Trophoblast cell (in vitro differentiated cells and primary cell): ENCODE measurements around the gene ARMC9.

ENCODE experiments used
- DNase-seq, 2 donors: peaks; one replicate each; pipeline ENCODE4 v3.0.0-alpha.2; 2016
- H2AFZ ChIP-seq: 2 replicates; pipeline ENCODE4 v1.6.1; 2013; ENCODE audit warnings: low read length, moderate library complexity, mild to moderate bottlenecking; ENCODE audit not compliant: insufficient read depth, poor library complexity
- H2AK5ac ChIP-seq: 2 replicates; pipeline ENCODE4 v1.6.1; 2013; ENCODE audit warnings: mild to moderate bottlenecking, low read length
- H2BK120ac ChIP-seq: 2 replicates; pipeline ENCODE4 v1.6.1; 2013; ENCODE audit warnings: low read length, mild to moderate bottlenecking, moderate library complexity; ENCODE audit not compliant: insufficient read depth, poor library complexity
- H2BK12ac ChIP-seq: 2 replicates; pipeline ENCODE4 v1.6.1; 2013; ENCODE audit warnings: mild to moderate bottlenecking, low read length, moderate library complexity
- H2BK5ac ChIP-seq: 2 replicates; pipeline ENCODE4 v1.6.1; 2013; ENCODE audit warnings: low read length, low read depth, moderate library complexity, mild to moderate bottlenecking; ENCODE audit not compliant: poor library complexity
- H3K14ac ChIP-seq: 2 replicates; pipeline ENCODE4 v1.6.1; 2013; ENCODE audit warnings: mild to moderate bottlenecking, low read length
- H3K18ac ChIP-seq: 2 replicates; pipeline ENCODE4 v1.6.1; 2013; ENCODE audit warnings: mild to moderate bottlenecking, low read length
- H3K23ac ChIP-seq: 2 replicates; pipeline ENCODE4 v1.6.1; 2013; ENCODE audit warnings: low read length
- H3K27ac ChIP-seq: 2 replicates; pipeline ENCODE4 v1.5.1; 2013; ENCODE audit warnings: low read depth, mild to moderate bottlenecking, inconsistent platforms, low read length, moderate library complexity
- H3K27me3 ChIP-seq: 2 replicates; pipeline ENCODE4 v1.6.1; 2013; ENCODE audit warnings: inconsistent platforms, mild to moderate bottlenecking, low read length, moderate library complexity; ENCODE audit not compliant: insufficient read depth
- H3K36me3 ChIP-seq, 2 experiments: 1 replicate in 1 of 2; 2 replicates in 1 of 2; pipeline ENCODE4 v1.6.1; 2013; ENCODE audit warnings: low read length in 2 of 2, mild to moderate bottlenecking in 2 of 2, moderate library complexity in 1 of 2; ENCODE audit not compliant: insufficient read depth in 2 of 2, control insufficient read depth in 1 of 2
- H3K4ac ChIP-seq: 2 replicates; pipeline ENCODE4 v1.6.1; 2013; ENCODE audit warnings: low read depth, mild to moderate bottlenecking, low read length, moderate library complexity
- H3K4me1 ChIP-seq, 2 experiments: 1 replicate in 1 of 2; 2 replicates in 1 of 2; pipeline ENCODE4 v1.6.1; 2013; ENCODE audit warnings: low read length in 2 of 2, mild to moderate bottlenecking in 2 of 2, moderate library complexity in 1 of 2; ENCODE audit not compliant: insufficient read depth in 2 of 2, control insufficient read depth in 1 of 2
- H3K4me2 ChIP-seq: 2 replicates; pipeline ENCODE4 v1.6.1; 2013; ENCODE audit warnings: inconsistent platforms, mild to moderate bottlenecking, low read length, moderate library complexity
- H3K4me3 ChIP-seq: 2 replicates; pipeline ENCODE4 v1.5.1; 2013; ENCODE audit warnings: mild to moderate bottlenecking, low read depth, low read length, inconsistent platforms
- H3K79me1 ChIP-seq: one replicate; pipeline ENCODE4 v1.6.1; 2013; ENCODE audit warnings: low read length
- H3K79me2 ChIP-seq: 2 replicates; pipeline ENCODE4 v1.6.1; 2013; ENCODE audit warnings: low read length, mild to moderate bottlenecking; ENCODE audit not compliant: control insufficient read depth, insufficient read depth, poor library complexity
- H3K9ac ChIP-seq: 2 replicates; pipeline ENCODE4 v1.6.1; 2013; ENCODE audit warnings: mild to moderate bottlenecking, low read length
- H3K9me3 ChIP-seq: 2 replicates; pipeline ENCODE4 v1.6.1; 2013; ENCODE audit warnings: low read depth, mild to moderate bottlenecking, control low read depth, inconsistent platforms, low read length; ENCODE audit not compliant: insufficient read depth
- H4K12ac ChIP-seq: 2 replicates; pipeline ENCODE4 v1.6.1; 2013; ENCODE audit warnings: low read depth, mild to moderate bottlenecking, low read length, moderate library complexity
- H4K8ac ChIP-seq: 2 replicates; pipeline ENCODE4 v1.6.1; 2013; ENCODE audit warnings: low read depth, mild to moderate bottlenecking, low read length, moderate library complexity
- H4K91ac ChIP-seq: one replicate; pipeline ENCODE4 v1.6.1; 2013; ENCODE audit warnings: low read depth, mild to moderate bottlenecking, low read length, moderate library complexity
- WGBS: extraction: QIAGEN DNeasy Blood & Tissue Kit; methylation state at CpG from one replicate; pipeline ENCODE4 v1.1.7; 2013; ENCODE audit warnings: missing lambda C conversion rate; ENCODE audit not compliant: insufficient read length, insufficient coverage; ENCODE audit errors: extremely low coverage; 5-methylcytosine and 5-hydroxymethylcytosine counted together

The ARMC9 gene

GRCh38 chr2:231359441-231359840 lies 161.0 kb downstream of the ARMC9 start:
- Histone ChIP-seq H2BK120ac (no peak overlapping the region), H2AFZ (no peak overlapping the region), H3K27me3 (no peaks in the 10 kb centered on the region), H3K4ac (no peak overlapping the region), H3K79me2 (no peaks in the 10 kb centered on the region), H4K8ac (no peak overlapping the region), H3K4me1 (peaks cover 14 to 18% of the 10 kb centered on the region in 2 experiments), H3K14ac (no peak overlapping the region), H3K79me1 (peaks cover 2% of the 10 kb centered on the region), H4K12ac (no peak overlapping the region), H2AK5ac (no peak overlapping the region), H2BK5ac (no peak overlapping the region), H3K18ac (no peak overlapping the region), H3K4me3 (no peak overlapping the region), H3K23ac (no peak overlapping the region), H3K4me2 (no peak overlapping the region), H3K9ac (no peak overlapping the region), H3K36me3 (peaks cover 0 to 4% of the 10 kb centered on the region in 2 experiments), H4K91ac (no peak overlapping the region), H3K27ac (no peak overlapping the region), H3K9me3 (peaks cover 2% of the 10 kb centered on the region), H2BK12ac (no peak overlapping the region)
- no peak for DNase-seq
- WGBS: no CpG with 5 or more reads among the region's 10 CpGs

GRCh38 chr2:231359948-231360347 lies 161.5 kb downstream of the ARMC9 start:
- Histone ChIP-seq H3K79me1 (peaks cover 2% of the 10 kb centered on the region), H3K4me2 (no peak overlapping the region), H3K9ac (no peak overlapping the region), H4K91ac (no peak overlapping the region), H3K23ac (no peak overlapping the region), H3K14ac (no peak overlapping the region), H4K8ac (no peak overlapping the region), H4K12ac (no peak overlapping the region), H3K4ac (no peak overlapping the region), H3K4me1 (peaks cover 18 to 22% of the 10 kb centered on the region in 2 experiments), H2BK120ac (no peak overlapping the region), H2AK5ac (no peak overlapping the region), H3K79me2 (no peaks in the 10 kb centered on the region), H3K27ac (no peak overlapping the region), H2BK12ac (no peak overlapping the region), H3K18ac (no peak overlapping the region), H3K4me3 (no peak overlapping the region), H3K36me3 (peaks cover 0 to 4% of the 10 kb centered on the region in 2 experiments), H2AFZ (no peak overlapping the region), H3K9me3 (peaks cover 2% of the 10 kb centered on the region), H2BK5ac (no peak overlapping the region), H3K27me3 (no peaks in the 10 kb centered on the region)
- WGBS: no CpG with 5 or more reads among the region's 11 CpGs
- DNase-seq: no peak

GRCh38 chr2:231360401-231360800 lies 162.0 kb downstream of the ARMC9 start:
- no peak overlapping the region for H3K9ac ChIP-seq
- no peak overlapping the region for H3K4me3 ChIP-seq
- no peak overlapping the region for H3K4me2 ChIP-seq
- H3K79me2 ChIP-seq: no peaks in the 10 kb centered on the region
- no peak overlapping the region for H3K4ac ChIP-seq
- no peak overlapping the region for H3K14ac ChIP-seq
- H3K27me3 ChIP-seq: no peaks in the 10 kb centered on the region
- no CpG with 5 or more reads among the region's 11 CpGs for WGBS
- no peak overlapping the region for H4K91ac ChIP-seq
- no peak overlapping the region for H3K23ac ChIP-seq
- no peak overlapping the region for H4K8ac ChIP-seq
- no peak overlapping the region for H2BK12ac ChIP-seq
- peaks cover 0 to 4% of the 10 kb centered on the region in 2 experiments for H3K36me3 ChIP-seq
- H3K9me3 ChIP-seq: peaks cover 2% of the 10 kb centered on the region
- H2AK5ac ChIP-seq: no peak overlapping the region
- H4K12ac ChIP-seq: no peak overlapping the region
- no peak overlapping the region for H2AFZ ChIP-seq
- H3K4me1 ChIP-seq: peaks cover 19 to 25% of the 10 kb centered on the region in 2 experiments
- peaks cover 2% of the 10 kb centered on the region for H3K79me1 ChIP-seq
- DNase-seq: no peak
- H2BK120ac ChIP-seq: no peak overlapping the region
- H3K27ac ChIP-seq: no peak overlapping the region
- H3K18ac ChIP-seq: no peak overlapping the region
- H2BK5ac ChIP-seq: no peak overlapping the region

GRCh38 chr2:231360881-231361371 lies 162.5 kb downstream of the ARMC9 start:
- H3K4ac ChIP-seq: no peak overlapping the region
- peaks cover 2% of the 10 kb centered on the region for H3K9me3 ChIP-seq
- no peak overlapping the region for H3K27ac ChIP-seq
- H3K9ac ChIP-seq: no peak overlapping the region
- no peak overlapping the region for H3K23ac ChIP-seq
- no peak overlapping the region for H2AK5ac ChIP-seq
- peaks cover 5% of the 10 kb centered on the region for H3K79me1 ChIP-seq
- peaks cover 14 to 23% of the 10 kb centered on the region in 2 experiments for H3K4me1 ChIP-seq
- no CpG with 5 or more reads among the region's 13 CpGs for WGBS
- H2BK120ac ChIP-seq: no peak overlapping the region
- H3K36me3 ChIP-seq: peaks cover 0 to 4% of the 10 kb centered on the region in 2 experiments
- H4K8ac ChIP-seq: no peak overlapping the region
- H4K91ac ChIP-seq: no peak overlapping the region
- no peak overlapping the region for H3K14ac ChIP-seq
- H2BK12ac ChIP-seq: no peak overlapping the region
- H2BK5ac ChIP-seq: no peak overlapping the region
- no peak overlapping the region for H3K4me2 ChIP-seq
- no peak overlapping the region for H2AFZ ChIP-seq
- H3K27me3 ChIP-seq: no peaks in the 10 kb centered on the region
- no peak overlapping the region for H3K4me3 ChIP-seq
- H3K79me2 ChIP-seq: no peaks in the 10 kb centered on the region
- no peak overlapping the region for H3K18ac ChIP-seq
- H4K12ac ChIP-seq: no peak overlapping the region
- DNase-seq: no peak
